ENCODE measurements around the gene GLMP. TPM values are rescaled to one million over a fixed set of nuclear protein-coding genes. Genes with fewer than 3 reads are reported as not detected.

The GLMP gene
- total RNA-seq, 1 experiment from 2014 or later, result 60.3 TPM

DNA sequence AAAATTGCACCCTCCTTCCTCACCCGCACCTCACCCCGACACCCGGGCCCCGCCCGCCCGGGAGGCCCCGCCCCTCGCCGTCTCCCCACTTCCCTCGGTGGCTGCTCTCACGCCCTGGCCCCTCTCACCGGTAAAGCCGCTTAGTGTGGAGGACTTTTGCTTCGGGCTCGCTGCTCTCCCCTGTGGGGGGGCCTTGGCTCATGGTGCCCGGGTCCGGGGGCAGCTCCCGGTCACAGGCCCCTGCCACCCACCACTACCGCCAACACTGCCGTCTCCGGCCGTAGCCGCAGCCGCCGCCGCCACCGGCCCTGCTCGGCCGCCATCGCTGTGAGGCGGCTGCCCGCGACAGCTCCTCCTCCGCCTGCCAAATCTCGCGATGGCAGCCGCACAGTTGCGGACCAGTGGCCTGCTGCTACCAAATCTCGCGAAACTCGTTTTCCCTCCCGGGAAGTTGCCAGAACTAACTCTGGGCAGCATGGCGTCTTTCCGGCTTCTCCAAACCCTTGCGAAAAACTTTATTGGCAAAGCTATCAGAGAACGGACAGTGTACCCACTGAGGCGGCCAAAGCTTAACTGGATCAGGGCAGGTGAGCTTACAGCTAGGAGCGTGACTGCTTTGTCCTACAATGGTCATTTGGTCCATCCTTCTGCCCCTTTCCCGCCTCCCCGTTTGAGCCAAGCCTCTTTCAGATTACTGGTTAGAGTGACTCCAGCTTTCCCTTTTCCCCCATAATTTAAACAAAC, 12.8 kb downstream of the GLMP start, which contains the start of gene SMG5 (continued):
- no peak for TF ChIP-seq GRHL2 (CRISPR knock-in tag; IDR thresholded peaks at IDR 0.05; ENCODE audit: insufficient replicate concordance, severe bottlenecking)
- no peak for TF ChIP-seq MXD4 (CRISPR knock-in tag; IDR thresholded peaks at IDR 0.05; ENCODE audit: borderline replicate concordance)
- TF ChIP-seq, protein P1, sequence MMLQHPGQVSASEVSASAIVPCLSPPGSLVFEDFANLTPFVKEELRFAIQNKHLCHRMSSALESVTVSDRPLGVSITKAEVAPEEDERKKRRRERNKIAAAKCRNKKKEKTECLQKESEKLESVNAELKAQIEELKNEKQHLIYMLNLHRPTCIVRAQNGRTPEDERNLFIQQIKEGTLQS (CRISPR knock-in tag; conservative IDR thresholded peaks at IDR 0.05), result no peak
- TF ChIP-seq FOXP1 (CRISPR knock-in tag; IDR thresholded peaks at IDR 0.05; ENCODE audit: borderline replicate concordance), result peak; percentile 91
- TF ChIP-seq ZNF121 (CRISPR knock-in tag; IDR thresholded peaks at IDR 0.05), result no peak
- peak; percentile 58; the same call in 1 of the 2 replicates for TF ChIP-seq CREM (CRISPR knock-in tag; IDR thresholded peaks at IDR 0.05)
- TF ChIP-seq, protein P2, sequence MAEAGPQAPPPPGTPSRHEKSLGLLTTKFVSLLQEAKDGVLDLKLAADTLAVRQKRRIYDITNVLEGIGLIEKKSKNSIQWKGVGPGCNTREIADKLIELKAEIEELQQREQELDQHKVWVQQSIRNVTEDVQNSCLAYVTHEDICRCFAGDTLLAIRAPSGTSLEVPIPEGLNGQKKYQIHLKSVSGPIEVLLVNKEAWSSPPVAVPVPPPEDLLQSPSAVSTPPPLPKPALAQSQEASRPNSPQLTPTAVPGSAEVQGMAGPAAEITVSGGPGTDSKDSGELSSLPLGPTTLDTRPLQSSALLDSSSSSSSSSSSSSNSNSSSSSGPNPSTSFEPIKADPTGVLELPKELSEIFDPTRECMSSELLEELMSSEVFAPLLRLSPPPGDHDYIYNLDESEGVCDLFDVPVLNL (CRISPR knock-in tag; IDR thresholded peaks at IDR 0.05; ENCODE audit: borderline replicate concordance, low read depth), result no peak; the same call in 1 of the 2 replicates
- no peak for TF ChIP-seq ZNF317 (CRISPR knock-in tag; IDR thresholded peaks at IDR 0.05; ENCODE audit: borderline replicate concordance, low read depth)
- TF ChIP-seq, protein P3, sequence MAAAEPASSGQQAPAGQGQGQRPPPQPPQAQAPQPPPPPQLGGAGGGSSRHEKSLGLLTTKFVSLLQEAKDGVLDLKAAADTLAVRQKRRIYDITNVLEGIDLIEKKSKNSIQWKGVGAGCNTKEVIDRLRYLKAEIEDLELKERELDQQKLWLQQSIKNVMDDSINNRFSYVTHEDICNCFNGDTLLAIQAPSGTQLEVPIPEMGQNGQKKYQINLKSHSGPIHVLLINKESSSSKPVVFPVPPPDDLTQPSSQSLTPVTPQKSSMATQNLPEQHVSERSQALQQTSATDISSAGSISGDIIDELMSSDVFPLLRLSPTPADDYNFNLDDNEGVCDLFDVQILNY (CRISPR knock-in tag; IDR thresholded peaks at IDR 0.05), result no peak; the same call in 1 of the 2 replicates
- TF ChIP-seq, protein P4, sequence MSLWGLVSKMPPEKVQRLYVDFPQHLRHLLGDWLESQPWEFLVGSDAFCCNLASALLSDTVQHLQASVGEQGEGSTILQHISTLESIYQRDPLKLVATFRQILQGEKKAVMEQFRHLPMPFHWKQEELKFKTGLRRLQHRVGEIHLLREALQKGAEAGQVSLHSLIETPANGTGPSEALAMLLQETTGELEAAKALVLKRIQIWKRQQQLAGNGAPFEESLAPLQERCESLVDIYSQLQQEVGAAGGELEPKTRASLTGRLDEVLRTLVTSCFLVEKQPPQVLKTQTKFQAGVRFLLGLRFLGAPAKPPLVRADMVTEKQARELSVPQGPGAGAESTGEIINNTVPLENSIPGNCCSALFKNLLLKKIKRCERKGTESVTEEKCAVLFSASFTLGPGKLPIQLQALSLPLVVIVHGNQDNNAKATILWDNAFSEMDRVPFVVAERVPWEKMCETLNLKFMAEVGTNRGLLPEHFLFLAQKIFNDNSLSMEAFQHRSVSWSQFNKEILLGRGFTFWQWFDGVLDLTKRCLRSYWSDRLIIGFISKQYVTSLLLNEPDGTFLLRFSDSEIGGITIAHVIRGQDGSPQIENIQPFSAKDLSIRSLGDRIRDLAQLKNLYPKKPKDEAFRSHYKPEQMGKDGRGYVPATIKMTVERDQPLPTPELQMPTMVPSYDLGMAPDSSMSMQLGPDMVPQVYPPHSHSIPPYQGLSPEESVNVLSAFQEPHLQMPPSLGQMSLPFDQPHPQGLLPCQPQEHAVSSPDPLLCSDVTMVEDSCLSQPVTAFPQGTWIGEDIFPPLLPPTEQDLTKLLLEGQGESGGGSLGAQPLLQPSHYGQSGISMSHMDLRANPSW (CRISPR knock-in tag; conservative IDR thresholded peaks at IDR 0.05; ENCODE audit: low read depth), result no peak
- TF ChIP-seq, protein P5, sequence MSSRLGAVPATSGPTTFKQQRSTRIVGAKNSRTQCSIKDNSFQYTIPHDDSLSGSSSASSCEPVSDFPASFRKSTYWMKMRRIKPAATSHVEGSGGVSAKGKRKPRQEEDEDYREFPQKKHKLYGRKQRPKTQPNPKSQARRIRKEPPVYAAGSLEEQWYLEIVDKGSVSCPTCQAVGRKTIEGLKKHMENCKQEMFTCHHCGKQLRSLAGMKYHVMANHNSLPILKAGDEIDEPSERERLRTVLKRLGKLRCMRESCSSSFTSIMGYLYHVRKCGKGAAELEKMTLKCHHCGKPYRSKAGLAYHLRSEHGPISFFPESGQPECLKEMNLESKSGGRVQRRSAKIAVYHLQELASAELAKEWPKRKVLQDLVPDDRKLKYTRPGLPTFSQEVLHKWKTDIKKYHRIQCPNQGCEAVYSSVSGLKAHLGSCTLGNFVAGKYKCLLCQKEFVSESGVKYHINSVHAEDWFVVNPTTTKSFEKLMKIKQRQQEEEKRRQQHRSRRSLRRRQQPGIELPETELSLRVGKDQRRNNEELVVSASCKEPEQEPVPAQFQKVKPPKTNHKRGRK (CRISPR knock-in tag; IDR thresholded peaks at IDR 0.05; ENCODE audit: borderline replicate concordance), result no peak
- TF ChIP-seq, protein P6, sequence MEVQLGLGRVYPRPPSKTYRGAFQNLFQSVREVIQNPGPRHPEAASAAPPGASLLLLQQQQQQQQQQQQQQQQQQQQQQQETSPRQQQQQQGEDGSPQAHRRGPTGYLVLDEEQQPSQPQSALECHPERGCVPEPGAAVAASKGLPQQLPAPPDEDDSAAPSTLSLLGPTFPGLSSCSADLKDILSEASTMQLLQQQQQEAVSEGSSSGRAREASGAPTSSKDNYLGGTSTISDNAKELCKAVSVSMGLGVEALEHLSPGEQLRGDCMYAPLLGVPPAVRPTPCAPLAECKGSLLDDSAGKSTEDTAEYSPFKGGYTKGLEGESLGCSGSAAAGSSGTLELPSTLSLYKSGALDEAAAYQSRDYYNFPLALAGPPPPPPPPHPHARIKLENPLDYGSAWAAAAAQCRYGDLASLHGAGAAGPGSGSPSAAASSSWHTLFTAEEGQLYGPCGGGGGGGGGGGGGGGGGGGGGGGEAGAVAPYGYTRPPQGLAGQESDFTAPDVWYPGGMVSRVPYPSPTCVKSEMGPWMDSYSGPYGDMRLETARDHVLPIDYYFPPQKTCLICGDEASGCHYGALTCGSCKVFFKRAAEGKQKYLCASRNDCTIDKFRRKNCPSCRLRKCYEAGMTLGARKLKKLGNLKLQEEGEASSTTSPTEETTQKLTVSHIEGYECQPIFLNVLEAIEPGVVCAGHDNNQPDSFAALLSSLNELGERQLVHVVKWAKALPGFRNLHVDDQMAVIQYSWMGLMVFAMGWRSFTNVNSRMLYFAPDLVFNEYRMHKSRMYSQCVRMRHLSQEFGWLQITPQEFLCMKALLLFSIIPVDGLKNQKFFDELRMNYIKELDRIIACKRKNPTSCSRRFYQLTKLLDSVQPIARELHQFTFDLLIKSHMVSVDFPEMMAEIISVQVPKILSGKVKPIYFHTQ (CRISPR knock-in tag; IDR thresholded peaks at IDR 0.05), result no peak
- no peak for TF ChIP-seq NR2C2 (CRISPR knock-in tag; IDR thresholded peaks at IDR 0.05)
- TF ChIP-seq SOX15 (CRISPR knock-in tag; IDR thresholded peaks at IDR 0.05), result no peak
- peak; percentile 74; the same call in 1 of the 2 replicates for TF ChIP-seq ETV6 (CRISPR knock-in tag; IDR thresholded peaks at IDR 0.05)
- TF ChIP-seq, protein P7, sequence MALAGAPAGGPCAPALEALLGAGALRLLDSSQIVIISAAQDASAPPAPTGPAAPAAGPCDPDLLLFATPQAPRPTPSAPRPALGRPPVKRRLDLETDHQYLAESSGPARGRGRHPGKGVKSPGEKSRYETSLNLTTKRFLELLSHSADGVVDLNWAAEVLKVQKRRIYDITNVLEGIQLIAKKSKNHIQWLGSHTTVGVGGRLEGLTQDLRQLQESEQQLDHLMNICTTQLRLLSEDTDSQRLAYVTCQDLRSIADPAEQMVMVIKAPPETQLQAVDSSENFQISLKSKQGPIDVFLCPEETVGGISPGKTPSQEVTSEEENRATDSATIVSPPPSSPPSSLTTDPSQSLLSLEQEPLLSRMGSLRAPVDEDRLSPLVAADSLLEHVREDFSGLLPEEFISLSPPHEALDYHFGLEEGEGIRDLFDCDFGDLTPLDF (CRISPR knock-in tag; IDR thresholded peaks at IDR 0.05), result 0 out of 2 replicates have a peak, but pooled peaks have one; percentile 21
- no peak for TF ChIP-seq ZNF263 (CRISPR knock-in tag; IDR thresholded peaks at IDR 0.05; ENCODE audit: low read depth)
- TF ChIP-seq, protein P8, sequence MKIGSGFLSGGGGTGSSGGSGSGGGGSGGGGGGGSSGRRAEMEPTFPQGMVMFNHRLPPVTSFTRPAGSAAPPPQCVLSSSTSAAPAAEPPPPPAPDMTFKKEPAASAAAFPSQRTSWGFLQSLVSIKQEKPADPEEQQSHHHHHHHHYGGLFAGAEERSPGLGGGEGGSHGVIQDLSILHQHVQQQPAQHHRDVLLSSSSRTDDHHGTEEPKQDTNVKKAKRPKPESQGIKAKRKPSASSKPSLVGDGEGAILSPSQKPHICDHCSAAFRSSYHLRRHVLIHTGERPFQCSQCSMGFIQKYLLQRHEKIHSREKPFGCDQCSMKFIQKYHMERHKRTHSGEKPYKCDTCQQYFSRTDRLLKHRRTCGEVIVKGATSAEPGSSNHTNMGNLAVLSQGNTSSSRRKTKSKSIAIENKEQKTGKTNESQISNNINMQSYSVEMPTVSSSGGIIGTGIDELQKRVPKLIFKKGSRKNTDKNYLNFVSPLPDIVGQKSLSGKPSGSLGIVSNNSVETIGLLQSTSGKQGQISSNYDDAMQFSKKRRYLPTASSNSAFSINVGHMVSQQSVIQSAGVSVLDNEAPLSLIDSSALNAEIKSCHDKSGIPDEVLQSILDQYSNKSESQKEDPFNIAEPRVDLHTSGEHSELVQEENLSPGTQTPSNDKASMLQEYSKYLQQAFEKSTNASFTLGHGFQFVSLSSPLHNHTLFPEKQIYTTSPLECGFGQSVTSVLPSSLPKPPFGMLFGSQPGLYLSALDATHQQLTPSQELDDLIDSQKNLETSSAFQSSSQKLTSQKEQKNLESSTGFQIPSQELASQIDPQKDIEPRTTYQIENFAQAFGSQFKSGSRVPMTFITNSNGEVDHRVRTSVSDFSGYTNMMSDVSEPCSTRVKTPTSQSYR (CRISPR knock-in tag; IDR thresholded peaks at IDR 0.05), result 0 out of 2 replicates have a peak, but pooled peaks have one; percentile 17
- TF ChIP-seq, protein P9, sequence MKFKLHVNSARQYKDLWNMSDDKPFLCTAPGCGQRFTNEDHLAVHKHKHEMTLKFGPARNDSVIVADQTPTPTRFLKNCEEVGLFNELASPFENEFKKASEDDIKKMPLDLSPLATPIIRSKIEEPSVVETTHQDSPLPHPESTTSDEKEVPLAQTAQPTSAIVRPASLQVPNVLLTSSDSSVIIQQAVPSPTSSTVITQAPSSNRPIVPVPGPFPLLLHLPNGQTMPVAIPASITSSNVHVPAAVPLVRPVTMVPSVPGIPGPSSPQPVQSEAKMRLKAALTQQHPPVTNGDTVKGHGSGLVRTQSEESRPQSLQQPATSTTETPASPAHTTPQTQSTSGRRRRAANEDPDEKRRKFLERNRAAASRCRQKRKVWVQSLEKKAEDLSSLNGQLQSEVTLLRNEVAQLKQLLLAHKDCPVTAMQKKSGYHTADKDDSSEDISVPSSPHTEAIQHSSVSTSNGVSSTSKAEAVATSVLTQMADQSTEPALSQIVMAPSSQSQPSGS (CRISPR knock-in tag; IDR thresholded peaks at IDR 0.05; ENCODE audit: borderline replicate concordance, low read depth), result no peak
- TF ChIP-seq HMGA2 (CRISPR knock-in tag; IDR thresholded peaks at IDR 0.05), result no peak
- no peak for TF ChIP-seq ZNF671 (CRISPR knock-in tag; IDR thresholded peaks at IDR 0.05)
- TF ChIP-seq TP53 (CRISPR knock-in tag; IDR thresholded peaks at IDR 0.05), result 0 out of 2 replicates have a peak, but pooled peaks have one; percentile 74
